Neutrophil (primary cell): ENCODE results near the gene KANSL3.

Source experiments
- H3K27ac ChIP-seq: fragments of 200-600 bp; sonication (generic); 2 replicates; pipeline ENCODE4 v1.5.1; 2016; ENCODE audit warnings: mild to moderate bottlenecking, moderate library complexity
- H3K27me3 ChIP-seq: fragments of 200-600 bp; sonication (generic); 2 replicates; pipeline ENCODE4 v1.6.0; 2016; ENCODE audit warnings: mild to moderate bottlenecking
- H3K36me3 ChIP-seq: fragments of 200-600 bp; sonication (generic); 2 replicates; pipeline ENCODE4 v1.5.1; 2017
- H3K4me1 ChIP-seq, 2 experiments: fragments of 200-600 bp in 1 of 2; sonication (generic) in 1 of 2; 1 replicate in 1 of 2; 2 replicates in 1 of 2; pipeline versions ENCODE4 v1.5.1 to v1.6.1; 2013 to 2016; ENCODE audit warnings: low read depth in 1 of 2, low read length in 1 of 2, mild to moderate bottlenecking in 1 of 2, moderate library complexity in 1 of 2; ENCODE audit not compliant: control insufficient read depth in 1 of 2, insufficient read depth in 1 of 2
- H3K4me3 ChIP-seq, 2 experiments: fragments of 200-600 bp in 1 of 2; sonication (generic) in 1 of 2; 1 replicate in 1 of 2; 2 replicates in 1 of 2; pipeline ENCODE4 v1.5.1; 2013 to 2016; ENCODE audit warnings: low read depth in 1 of 2, low read length in 1 of 2, mild to moderate bottlenecking in 1 of 2, moderate library complexity in 1 of 2
- H3K9me3 ChIP-seq: fragments of 200-600 bp; sonication (generic); 2 replicates; pipeline ENCODE4 v1.5.1; 2016
- CTCF ChIP-seq: fragments of 200-600 bp; sonication (generic); IDR thresholded peaks from 2 replicates; pipeline ENCODE4 v1.5.1; 2016; ENCODE audit warnings: antibody characterized with exemption

Gene KANSL3

GRCh38 chr2:96651793-96652192 lies 13.7 kb upstream of the KANSL3 start:
- H3K4me3 ChIP-seq = no peak overlapping the region
- H3K27me3 ChIP-seq = no peaks in the 10 kb centered on the region

GRCh38 chr2:96649342-96649741 lies 11.2 kb upstream of the KANSL3 start:
- no peak for TF ChIP-seq CTCF
- H3K27me3 ChIP-seq = no peaks in the 10 kb centered on the region
- H3K4me3 ChIP-seq = no peak overlapping the region

More at GRCh38 chr2:96651793-96652192, 13.7 kb upstream of the KANSL3 start:
- no peak for TF ChIP-seq CTCF
- peaks cover 6 to 7% of the 10 kb centered on the region in 2 experiments for H3K4me1 ChIP-seq
- H3K9me3 ChIP-seq = no peaks in the 10 kb centered on the region
- no peak overlapping the region for H3K27ac ChIP-seq
- no peaks in the 10 kb centered on the region for H3K36me3 ChIP-seq

GRCh38 chr2:96648306-96648930 lies 10.3 kb upstream of the KANSL3 start:
- no peak for TF ChIP-seq CTCF
- H3K36me3 ChIP-seq = no peaks in the 10 kb centered on the region
- no peaks in the 10 kb centered on the region for H3K9me3 ChIP-seq

More at GRCh38 chr2:96649342-96649741, 11.2 kb upstream of the KANSL3 start:
- Histone ChIP-seq H3K4me1 (no peaks in the 10 kb centered on the region), H3K36me3 (no peaks in the 10 kb centered on the region), H3K27ac (no peak overlapping the region), H3K9me3 (no peaks in the 10 kb centered on the region)

GRCh38 chr2:96647681-96648080 lies 9.6 kb upstream of the KANSL3 start:
- H3K27me3 ChIP-seq = no peaks in the 10 kb centered on the region
- TF ChIP-seq CTCF = no peak
- no peak overlapping the region for H3K4me3 ChIP-seq
- H3K36me3 ChIP-seq = no peaks in the 10 kb centered on the region
- H3K27ac ChIP-seq = no peak overlapping the region
- no peaks in the 10 kb centered on the region for H3K4me1 ChIP-seq
- no peaks in the 10 kb centered on the region for H3K9me3 ChIP-seq

More at GRCh38 chr2:96648306-96648930, 10.3 kb upstream of the KANSL3 start:
- Histone ChIP-seq H3K4me3 (no peak overlapping the region), H3K27ac (no peak overlapping the region), H3K4me1 (no peaks in the 10 kb centered on the region), H3K27me3 (no peaks in the 10 kb centered on the region)

- peaks cover 4 to 6% of the 10 kb centered on the region in 2 experiments for H3K4me1 ChIP-seq
- TF ChIP-seq CTCF = no peak
- no peak within 1 kb of the TSS for H3K27ac ChIP-seq
- no peaks in the 10 kb centered on the region for H3K9me3 ChIP-seq
- no peaks in the 10 kb centered on the region for H3K36me3 ChIP-seq
- no peak within 1 kb of the TSS for H3K4me3 ChIP-seq
- H3K27me3 ChIP-seq = no peaks in the 10 kb centered on the region
These were observed 4.7 kb upstream of the KANSL3 start, which contains the start of gene FER1L5 for GRCh38 chr2:96642564-96643360. Gene FER1L5 (plus strand): TSS chr2:96642764. CDS start chr2:96642837, 73 bp downstream.
